NCI-H748 (cell line): ENCODE data around the gene TMPRSS6.

ENCODE experiments used
- DNase-seq: peaks from one replicate; lab custom pipeline; 2025; ENCODE audit not compliant: unreplicated experiment; lab: John Stamatoyannopoulos, UW

Gene TMPRSS6

DNA sequence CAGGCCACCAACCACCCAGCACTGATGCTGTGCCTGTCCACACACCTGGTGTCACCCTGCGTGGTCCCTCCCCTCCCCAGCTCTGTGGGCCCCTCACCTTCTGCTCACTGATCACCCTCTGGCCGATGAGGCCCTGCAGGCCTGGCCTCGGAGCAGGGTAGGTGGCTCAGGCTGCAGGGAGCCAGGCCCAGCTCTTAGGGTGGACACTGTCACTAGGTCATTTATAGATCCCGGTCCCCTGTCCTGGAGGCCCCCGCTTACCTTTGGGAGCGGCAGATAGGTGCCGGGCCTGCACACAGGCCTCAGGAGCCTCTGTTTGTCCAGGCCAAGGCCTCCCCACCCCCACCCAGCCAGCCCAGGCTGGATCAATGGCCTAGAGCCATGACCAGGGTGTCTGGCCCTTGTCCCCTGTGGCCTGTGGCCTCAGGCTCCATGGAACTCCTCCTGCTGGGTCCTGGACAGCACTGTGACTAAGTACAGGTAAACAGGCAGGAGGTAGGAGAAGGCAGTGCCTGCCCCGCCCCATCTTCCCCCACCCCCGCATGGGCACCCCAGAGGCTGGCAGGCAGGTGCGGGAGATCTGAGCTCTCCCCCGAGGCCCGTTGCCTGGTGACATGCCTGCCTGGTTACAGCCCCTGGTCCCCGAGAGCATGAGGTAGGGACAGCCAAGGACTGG, at the start of gene TMPRSS6:
Gene TMPRSS6, minus strand, starts transcription at position 472 of the 676 bp plus-strand sequence. CDS start 6,296 bp downstream, outside the sequence.
- DNase-seq = peak; percentile 21

DNA sequence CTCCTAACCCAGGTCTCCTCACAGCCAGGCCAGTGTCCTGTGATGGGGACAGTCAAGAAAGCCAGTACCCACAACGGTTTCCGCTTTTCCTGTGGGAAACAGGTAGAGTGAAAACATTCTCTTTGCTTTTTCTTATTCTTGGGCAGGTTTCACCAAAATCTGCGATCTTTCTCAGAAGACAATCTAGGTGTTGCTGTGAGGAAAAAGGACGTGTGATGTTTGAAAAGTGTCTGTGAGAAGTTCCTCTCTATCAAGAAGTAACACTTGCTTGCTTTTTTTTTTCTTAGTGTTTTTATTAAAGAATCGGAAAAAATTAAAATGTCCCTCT, 49.4 kb upstream of the TMPRSS6 start:
- DNase-seq = no peak

DNA sequence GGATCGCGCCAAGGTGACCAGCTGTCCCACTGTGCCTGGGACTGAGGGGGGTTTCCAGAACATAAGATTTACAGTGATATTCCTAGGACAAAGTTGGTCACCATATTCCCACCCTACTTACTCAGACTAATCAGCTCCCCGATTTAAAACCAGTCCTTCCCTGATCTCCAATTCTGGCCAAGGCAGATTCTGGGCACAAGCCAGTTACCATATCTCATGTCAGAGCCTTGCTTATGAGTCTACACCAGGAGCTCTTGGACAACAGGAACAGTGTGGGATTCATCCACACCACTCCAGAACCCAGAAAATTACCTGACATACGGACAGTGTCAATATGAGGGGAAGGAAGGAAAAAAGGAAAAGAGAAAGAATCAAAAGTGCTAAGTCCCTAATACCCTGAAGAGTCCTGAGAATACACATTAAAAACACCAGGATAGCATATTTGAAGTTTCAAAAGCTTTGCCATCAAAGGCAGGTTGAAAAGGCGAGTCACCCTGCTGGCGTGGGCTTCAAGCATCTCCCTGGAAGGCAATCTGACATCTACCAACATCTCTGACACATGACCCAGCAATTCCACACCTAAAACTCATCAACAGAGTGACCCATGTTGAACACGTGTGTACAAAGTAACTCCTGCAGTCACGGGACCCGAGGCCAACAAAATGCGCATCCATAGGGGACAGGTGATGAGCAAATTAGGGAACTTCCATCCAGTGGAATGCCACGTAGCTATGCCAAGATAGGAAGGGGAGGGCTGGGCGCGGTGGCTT, 48.2 kb upstream of the TMPRSS6 start:
- no peak for DNase-seq

DNA sequence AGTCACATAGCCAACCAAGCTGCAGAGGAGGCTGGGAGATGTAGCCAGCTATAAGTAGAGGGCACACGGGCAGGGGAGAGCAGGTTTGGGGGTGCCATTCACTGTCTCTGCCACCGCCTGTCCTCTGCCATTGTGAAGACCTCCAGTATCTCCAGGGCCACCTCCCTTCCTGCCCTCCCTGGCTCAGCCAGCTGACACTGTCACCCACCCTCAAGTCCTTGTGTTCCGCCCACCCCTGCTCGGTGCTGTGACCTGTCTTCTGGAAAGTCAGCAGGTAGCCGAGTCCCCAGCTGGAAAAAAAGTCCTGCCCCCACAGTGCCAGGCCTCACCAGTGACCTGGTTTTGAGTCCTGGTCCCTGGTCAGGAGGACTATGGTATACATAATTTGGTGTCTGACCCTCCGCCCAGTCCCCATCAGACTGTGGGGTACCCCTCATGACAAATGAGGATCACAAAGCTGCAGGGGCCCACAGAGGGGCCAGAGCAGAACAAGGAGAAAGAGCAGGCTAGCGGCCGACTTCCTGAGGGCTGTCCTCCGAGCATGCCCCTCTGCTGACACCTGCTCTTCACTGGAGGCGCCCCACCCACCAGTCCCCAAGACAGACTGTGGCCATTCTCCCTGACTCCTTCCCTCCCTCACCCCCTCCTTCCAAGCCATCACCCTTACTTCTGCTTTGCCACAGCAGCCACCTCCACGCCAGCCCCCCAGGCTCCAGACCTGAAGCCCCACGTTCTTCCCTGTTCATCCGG, 47.3 kb upstream of the TMPRSS6 start:
- DNase-seq = no peak

DNA sequence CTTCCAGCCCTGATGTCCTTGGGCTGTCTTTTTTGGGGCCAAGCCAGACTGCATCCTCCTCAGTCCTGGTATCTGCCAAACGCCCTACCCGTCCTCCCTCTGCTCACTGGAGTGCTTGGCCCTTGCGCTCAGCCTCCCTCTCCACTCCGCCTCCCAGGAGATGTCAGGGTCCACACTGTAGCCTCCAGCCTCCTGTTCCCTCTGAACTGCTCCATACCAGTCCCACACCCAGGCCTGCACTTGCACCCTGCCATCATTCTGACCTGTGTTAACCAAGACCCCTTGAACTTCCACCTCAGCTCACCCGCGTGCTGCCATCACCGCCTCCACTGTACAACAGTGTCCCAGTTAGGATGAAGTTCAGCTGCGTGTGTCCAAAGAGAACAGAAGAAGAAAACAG, 46.5 kb upstream of the TMPRSS6 start:
- no peak for DNase-seq

DNA sequence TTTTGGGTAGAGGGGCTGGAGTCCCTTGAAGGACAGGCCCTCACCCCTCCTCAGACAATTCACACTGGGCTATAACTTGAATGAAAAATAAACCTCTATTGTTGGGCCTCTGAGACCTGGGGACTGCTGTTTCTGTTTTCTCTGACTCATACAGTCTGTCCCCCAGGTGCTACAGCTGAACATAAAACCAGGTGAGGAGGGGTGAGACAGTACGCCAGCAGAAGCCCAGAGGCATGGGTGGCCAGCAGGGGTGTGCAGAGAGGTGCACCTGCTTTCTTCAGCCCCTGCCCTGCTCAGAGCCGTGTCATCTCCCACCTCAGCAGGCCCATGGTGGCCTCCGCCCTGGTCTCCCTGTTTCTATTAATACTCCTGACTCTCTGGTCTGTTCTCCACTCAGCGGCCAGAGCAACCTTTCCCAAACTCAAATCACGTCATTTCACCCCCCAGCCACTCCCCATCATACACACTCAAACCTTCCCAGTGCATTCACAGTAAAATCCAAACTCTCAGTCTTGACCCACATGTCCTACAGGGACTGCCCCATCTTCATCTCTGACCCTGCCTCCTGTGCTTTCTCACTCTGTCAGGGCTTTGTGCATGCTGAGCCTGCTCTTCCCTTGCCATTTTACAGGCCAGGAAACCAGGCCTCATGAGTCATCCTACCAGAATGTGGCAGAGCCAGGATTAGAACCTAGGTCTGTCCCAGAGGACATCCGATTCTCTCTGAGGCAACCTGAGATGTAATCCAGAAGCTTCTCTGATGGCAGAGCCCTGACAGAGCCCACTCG, 45.6 kb upstream of the TMPRSS6 start:
- DNase-seq = no peak

DNA sequence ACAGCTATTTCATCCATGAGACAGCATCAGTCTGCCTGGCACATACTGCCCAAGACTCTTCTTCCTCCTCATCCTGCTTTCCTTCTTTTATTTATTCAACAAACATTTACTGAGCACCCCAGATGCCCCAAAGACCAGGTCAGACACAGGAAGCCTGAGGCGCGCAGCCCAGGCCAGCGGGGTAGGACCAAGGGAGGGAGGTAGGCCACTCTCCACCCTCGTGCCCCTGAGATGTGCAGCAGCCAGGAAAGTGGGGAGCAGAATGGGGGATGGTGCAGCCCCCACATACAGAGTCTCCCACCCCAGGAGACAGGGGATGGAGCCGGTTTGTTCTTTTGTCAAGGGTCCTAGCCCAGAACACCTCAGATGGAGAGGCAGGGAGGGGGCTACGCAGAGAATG, 44.4 kb upstream of the TMPRSS6 start:
- DNase-seq = no peak

DNA sequence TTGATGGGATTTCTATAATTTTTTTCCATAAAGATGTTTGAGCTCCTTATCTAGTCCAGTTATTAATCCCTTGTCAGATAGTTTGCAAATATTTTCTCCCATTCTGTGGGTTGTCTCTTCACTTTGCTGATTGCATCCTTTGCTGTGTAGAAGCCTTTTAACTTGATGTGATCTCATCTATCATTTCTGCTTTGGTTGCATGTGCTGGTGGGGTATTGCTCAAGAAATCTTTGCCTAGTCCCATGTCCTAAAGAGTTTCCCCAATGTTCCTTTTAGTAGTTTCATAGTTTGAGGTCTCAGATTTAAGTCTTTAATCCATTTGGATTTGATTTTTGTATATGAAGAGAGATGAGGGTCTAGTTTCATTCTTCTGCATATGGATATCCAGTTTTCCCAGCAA, 41.9 kb upstream of the TMPRSS6 start:
- DNase-seq = no peak

DNA sequence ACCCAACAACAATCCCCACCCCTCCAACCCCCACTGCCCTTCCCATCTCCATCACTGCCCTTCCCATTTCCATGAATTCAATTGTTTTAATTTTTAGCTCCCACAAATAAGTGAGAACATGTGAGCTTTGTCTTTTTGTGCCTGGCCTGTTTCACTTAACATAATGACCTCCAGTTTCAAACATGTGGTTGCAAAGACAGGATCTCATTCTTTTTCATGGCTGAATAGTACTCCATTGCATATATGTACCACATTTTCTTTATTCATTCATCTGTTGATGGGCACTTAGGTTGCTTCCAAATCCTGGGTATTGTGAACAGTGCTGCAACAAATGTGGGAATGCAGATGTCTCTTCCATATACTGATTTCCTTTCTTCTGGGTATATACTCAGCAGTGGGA, 41.2 kb upstream of the TMPRSS6 start:
- DNase-seq = no peak

DNA sequence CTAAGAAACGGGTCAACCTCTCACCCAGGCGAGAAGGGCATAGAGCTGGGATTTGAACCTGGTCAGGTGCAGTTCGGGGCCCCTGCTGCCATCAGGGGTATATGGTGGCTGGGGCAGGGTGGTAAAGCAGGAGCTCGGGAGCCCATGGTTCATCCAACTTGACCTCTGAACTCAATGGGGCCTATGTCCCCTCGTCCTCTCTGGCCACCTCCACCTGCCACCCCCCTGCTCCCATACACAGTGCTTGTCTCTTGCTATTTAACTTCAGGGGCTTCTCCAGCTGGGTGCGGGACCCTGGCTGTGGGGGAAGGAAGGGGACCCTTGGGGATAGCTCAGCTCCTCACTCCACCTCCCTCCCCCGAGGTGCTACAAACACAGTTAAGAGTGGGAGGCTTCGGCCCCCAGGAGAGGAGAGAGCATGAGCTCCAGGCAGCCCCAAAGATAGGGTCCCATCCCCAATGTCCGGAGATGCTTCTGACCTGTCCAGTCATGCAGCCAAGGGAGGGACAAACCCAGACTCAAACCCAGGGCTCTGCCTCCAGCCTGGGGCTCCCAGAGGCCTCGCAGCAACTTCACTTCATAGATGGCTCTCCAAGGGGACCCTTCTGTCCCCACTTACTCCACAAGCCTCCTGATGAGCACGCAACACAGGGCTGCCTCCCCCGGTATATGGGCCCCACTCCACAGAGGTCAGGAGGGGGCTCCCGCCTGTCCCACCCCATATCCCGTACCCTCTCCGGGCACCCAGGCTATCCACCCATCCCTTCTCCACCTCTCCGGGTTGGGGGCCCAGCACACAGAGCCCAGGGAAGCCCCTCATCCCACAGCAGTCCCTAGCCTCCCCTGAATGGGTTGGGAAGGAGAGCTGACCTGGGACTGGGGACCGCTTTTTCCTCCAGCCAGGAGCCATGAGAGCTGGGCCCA, 39.5 kb upstream of the TMPRSS6 start:
- DNase-seq = no peak

DNA sequence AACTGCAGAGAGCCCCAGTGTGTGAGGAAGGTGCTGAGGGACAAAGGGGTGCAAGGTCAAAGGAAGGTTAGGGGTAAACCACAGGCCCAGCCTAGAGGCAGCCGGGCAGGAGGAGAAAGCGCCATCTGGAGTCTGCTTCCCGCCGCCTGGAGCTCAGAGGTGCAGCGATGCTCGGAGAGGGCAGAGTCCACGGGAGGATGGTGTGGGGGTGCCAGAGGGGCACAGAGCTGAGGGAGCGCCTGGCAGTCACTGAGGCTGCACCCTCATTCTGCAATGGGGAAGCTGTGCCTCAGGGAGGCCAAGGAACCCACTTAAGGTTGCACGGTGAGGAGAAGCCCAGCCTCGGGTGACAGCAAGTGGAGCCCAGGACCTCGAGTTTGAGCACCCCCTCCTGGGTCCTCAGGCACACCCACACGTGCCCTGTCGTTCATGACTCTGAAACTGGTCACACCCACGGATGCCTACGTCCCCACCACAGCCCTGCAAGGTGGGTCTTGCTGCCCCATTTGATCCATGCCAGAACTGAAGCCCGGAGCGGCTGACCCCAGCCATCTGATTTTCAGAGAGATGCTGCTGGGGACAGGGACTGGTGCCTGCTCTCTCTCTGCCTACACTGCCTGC, 38.6 kb upstream of the TMPRSS6 start:
- DNase-seq = no peak

DNA sequence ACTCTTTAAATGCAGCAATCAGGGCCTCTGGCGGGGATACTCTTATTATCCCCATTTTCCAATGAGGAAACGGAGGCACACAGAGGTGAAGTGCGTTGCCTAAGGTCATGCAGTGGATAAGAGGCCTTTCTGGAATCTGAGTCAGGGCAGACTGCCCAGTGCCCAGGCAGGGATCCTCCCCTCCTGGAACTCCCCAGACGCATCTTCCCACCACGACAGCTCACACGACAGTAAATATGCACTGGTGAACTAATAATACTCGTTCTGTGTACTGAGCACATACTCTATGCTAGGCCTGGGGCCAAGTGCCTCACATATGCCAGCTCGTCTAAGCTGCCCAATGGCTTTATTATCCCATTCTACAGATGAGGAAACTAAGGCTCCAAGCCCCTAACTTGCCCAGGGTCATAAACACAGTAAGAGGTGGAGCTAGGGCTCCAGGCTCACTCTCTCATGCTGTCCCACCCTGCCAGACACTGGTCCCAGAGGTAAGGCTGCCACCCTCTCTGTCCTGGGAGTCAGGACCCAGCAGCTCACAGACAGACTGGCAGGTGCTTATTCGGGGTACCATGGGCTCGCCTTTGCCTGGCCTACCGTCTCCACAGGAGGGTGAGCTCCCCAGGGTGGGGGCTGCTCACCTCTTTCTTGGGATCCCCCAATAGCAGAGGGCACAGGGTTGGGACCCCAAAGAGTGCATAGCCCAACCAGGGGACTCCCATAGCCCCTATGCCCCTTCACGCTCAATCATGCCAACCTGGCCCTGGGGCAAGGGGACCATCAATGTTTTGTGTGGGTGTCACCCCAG, 37.9 kb upstream of the TMPRSS6 start:
- no peak for DNase-seq

DNA sequence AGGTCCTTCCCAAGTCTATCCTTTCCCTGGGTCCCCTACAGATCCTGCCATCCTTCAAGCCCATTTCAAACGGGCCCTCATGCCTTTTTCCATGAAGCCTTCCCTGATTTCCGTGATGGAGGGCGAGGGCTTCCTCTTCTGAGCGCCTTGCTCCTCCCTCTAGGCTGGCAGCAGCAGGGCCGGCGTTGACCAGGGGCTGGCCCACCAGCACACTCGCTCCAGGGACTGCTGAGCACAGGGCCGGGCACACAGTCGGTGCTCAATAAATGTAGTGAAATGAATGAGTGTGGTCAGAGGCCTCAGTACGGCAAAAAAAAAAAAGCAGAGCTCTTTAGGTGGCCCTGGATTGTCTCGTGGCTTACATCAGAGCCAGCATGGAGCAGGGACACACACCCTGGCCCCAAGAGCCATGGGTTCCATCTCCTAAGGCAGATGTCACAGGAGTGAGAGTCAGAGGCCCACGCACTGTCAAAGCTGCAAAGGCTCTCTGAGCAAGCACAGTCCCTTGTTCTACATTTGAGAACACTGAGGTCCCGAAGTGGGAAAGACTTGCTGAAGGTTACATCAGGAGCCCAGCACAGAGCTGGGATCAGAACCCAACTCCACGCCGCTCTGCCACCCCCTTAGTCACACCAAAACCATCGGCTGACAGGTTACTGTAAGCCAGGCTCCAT, 37.1 kb upstream of the TMPRSS6 start:
- DNase-seq = no peak

DNA sequence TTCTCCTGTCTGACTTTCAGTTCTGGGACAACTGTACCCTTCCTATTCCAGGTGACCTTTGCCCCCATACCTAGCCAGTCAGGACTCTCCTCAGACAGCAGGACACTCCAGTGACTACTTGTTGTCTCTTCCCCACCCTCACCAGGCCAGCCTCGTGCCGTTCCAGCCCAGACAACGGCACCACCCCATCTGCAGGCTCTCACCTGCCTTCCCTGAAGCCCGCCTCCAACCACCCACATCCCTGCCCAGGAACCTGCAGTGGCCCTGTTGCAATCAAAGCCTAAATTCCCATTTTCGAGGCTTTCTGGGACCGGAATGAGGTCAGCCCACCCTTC, 36.5 kb upstream of the TMPRSS6 start:
- no peak for DNase-seq

DNA sequence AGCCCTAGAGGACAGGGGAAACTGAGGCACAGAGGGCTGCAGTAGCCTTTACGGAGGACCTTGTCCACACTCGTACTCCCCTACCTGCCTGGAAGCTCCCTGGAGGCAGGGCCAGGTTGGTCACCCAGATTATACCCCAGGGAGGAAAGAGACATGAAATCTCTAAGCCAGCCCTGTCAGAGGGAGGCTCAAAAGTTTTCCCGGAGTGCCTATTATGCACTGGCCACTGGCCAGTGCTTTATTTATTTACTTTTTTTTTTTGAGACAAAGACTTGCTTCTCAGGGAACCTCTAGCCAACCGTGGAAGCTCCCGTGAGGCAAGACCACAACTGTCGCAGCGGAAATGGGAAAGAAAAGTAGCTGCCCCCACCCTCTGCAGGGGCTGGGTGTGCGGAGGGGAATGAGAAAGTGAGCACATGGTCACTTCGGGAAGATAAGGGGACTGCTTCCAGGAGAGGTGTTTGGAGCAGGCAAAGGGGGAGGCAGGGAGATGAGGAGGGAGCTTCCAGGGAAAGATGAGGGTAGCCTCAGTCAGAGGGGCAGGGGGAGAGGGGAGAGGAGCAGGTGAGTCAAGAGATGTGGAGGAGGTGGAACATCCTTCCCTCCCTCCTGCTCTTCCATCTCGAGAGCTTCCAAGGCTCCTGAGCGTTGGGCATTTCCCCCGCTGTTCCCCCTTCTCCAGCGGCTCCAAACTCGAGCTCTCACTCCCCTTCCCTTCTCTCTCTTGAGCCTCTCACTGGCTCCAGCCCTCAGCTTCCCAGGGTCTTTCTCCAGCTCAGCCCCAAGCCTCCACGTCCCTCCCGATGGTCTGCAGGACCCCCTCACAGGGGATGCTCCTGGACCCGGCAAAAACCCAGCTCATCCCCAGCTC, 35.9 kb upstream of the TMPRSS6 start:
- DNase-seq = peak; percentile 18

DNA sequence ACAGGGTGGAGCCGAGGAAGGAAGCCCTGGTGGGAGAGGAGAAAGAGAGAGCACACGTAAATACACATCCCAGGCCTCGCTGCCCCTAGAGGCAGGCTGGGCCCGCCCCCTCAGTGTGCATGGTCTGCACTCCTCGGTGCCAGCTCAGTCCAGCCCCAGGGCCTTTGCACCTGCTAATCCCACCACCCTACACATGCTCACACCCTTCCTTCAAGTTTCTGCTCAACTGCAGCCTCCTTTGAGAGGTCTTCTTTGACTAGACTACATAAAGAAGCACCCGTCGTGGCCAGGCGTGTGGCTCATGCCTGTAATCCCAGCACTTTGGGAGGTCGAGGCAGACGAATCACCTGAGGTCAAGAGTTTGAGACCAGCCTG, 34.7 kb upstream of the TMPRSS6 start:
- DNase-seq = no peak

DNA sequence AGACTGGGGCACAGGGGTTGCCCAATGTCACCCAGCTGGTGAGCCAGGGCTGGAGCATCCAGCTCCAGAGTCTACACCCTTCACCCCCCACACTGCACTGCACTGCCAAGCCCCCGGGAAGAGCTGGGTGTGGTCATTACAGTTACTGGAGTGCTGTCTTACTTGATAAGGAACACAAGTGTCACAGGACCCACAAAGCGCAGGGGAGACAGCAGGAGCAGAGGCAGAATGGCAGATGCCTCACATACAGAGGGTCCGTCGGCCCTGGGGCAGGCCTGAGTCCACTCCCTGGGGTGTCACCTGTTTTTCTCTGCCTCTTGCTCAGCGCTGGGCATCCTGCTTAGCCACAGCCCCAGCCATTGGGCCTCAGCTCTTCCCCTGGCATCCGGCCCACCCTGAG, 32.5 kb upstream of the TMPRSS6 start:
- DNase-seq = no peak

DNA sequence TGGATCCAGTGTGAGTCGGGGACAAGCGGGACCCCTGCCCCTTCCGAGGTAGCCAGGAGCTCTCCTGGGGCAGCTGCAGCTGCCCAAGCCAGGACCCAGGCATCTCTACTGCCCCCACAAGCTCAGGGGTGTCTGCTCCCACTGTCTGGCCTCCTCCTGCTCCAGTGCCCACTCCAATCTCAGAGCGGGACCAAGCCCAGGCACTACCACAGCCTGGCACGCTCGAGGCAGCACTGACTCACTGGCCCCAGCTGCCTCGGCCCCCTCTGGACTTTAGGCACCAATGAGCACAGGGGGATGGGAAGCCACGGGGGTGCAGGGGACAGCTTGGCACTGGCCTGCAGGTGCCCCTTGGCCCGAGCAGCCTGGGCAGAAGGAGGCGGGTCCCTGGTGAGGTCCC, 32.0 kb upstream of the TMPRSS6 start:
- no peak for DNase-seq
